Measurements from ENCODE around the gene UGT8. TPM values are rescaled to one million over a fixed set of nuclear protein-coding genes. Genes with fewer than 3 reads are reported as not detected.

UGT8 gene, protein sequence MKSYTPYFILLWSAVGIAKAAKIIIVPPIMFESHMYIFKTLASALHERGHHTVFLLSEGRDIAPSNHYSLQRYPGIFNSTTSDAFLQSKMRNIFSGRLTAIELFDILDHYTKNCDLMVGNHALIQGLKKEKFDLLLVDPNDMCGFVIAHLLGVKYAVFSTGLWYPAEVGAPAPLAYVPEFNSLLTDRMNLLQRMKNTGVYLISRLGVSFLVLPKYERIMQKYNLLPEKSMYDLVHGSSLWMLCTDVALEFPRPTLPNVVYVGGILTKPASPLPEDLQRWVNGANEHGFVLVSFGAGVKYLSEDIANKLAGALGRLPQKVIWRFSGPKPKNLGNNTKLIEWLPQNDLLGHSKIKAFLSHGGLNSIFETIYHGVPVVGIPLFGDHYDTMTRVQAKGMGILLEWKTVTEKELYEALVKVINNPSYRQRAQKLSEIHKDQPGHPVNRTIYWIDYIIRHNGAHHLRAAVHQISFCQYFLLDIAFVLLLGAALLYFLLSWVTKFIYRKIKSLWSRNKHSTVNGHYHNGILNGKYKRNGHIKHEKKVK
- polyA plus RNA-seq (2012; ENCODE audit: low read depth, missing spikeins) = 0.19 TPM

DNA sequence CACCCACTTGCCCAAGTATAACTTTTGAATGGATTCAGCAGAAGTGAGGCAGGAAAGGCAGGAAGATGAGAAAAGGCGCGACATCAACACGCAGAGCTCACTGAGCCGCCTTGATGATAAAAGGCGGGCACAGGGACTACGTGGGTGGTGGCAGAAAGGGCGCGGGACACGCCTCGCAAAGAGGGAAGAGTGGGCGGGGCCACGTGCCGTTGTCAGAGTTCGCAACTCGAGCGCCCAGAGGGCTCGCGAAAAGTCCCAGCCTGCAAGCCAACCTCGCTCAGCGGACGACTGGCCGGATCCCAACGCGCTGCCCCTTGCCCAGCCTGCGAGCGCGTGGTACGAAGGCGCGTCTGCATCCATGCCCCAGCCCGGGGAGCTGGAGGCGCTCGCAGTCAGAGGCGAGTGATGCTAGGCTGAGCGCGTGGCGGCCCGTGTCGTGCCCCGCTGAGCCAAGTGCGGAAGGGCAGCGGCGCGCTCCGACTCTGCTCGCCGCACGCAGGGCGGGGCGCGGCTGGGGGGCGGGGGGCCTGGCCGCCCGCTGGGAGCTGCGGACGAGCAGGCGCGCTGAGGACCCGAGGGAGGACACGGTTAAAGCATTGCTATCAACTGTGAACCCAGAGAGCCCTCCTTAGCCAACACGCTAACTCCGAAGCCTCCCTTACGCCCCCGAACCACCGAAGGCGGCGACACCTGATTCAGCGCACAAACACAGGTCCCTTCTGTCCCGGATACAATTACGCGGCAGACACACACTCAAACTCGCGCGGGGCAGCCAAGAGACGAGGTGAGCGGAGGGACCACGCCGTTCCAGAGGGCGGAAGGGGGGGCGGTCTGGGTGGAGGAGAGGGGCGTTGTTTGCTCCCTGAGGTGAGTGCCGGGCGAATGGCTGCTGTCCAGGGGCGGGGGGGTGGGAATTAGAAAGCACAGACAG lies at the start of gene UGT8:
Gene UGT8, plus strand, starts transcription at position 617 of the 931 bp plus-strand sequence. CDS start 24,074 bp downstream, outside the sequence.
- FAIRE-seq = peak; percentile 84
- DNase-seq (ENCODE audit: insufficient read length, low spot score) = peak; percentile 25
- TF ChIP-seq POU2F2 (IDR thresholded peaks at IDR 0.05; ENCODE audit: low read depth, low read length) (no peak), TAF1 (IDR thresholded peaks at IDR 0.05; ENCODE audit: low read depth, low read length) (no peak), PAX5 (IDR thresholded peaks at IDR 0.05; ENCODE audit: insufficient read depth, low read length, severe bottlenecking) (no peak), POLR2A (IDR thresholded peaks at IDR 0.05; ENCODE audit: low read depth, low read length) (no peak)

DNA sequence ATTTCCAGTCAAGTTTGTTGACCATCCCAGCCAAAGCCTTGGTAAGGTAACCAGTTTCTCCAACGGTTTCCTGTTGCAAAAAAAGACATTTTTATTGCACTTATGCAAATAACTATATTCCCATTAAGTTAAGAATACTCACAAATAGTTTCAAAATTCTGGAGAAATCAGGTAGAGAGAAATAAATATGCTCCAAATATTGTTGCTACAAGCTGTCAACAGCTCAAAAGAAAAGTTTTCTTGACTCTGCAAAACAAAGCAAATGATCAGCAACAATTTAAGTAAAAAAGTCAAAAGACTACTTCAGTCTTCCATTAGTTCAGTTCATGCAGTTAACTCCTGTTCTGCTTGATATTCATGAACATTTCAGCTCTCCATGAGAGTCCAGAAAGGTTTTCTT lies 49.0 kb upstream of the UGT8 start:
- FAIRE-seq (no peak), DNase-seq (ENCODE audit: insufficient read length, low spot score) (no peak)
- no peak for TF ChIP-seq POLR2A (IDR thresholded peaks at IDR 0.05; ENCODE audit: low read depth, low read length)
- no peak for TF ChIP-seq POLR2AphosphoS5 (IDR thresholded peaks at IDR 0.05; ENCODE audit: low read depth, low read length)
- no peak for TF ChIP-seq PAX5 (IDR thresholded peaks at IDR 0.05; ENCODE audit: insufficient read depth, low read length, severe bottlenecking)
- TF ChIP-seq TAF1 (IDR thresholded peaks at IDR 0.05; ENCODE audit: low read depth, low read length) = no peak

DNA sequence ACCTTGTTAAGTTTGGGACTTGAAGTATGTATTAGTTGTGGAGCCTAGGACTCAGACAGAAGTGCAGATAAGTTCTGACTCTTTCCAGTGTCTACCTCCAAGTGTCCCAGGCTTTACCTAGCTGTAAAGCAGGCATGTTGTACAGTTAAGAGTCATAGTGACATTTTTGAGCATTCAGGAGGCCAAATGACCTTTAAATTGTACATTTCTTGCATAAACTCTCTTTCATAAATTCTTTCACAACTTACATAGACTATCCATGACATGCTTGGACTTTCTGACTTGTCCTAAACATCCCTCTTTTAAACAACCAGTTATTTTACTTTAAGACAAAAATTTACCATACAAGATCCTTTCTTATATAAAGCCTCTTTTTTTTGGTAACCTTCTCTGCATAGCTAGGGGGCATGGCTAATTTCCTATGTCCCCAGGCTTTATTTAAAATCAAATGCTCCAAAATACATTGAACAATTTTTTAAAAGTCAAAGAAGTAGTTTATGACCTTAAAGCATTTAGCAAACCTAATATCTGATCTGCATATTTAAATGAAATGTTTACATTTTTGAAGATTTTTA lies 40.1 kb upstream of the UGT8 start:
- no peak for DNase-seq (ENCODE audit: insufficient read length, low spot score)
- TF ChIP-seq TAF1 (IDR thresholded peaks at IDR 0.05; ENCODE audit: low read depth, low read length) (no peak), POU2F2 (IDR thresholded peaks at IDR 0.05; ENCODE audit: low read depth, low read length) (no peak), SPI1 (IDR thresholded peaks at IDR 0.05; ENCODE audit: low read depth, low read length) (no peak), POLR2AphosphoS5 (IDR thresholded peaks at IDR 0.05; ENCODE audit: low read depth, low read length) (no peak), POLR2A (IDR thresholded peaks at IDR 0.05; ENCODE audit: low read depth, low read length) (no peak), PAX5 (IDR thresholded peaks at IDR 0.05; ENCODE audit: insufficient read depth, low read length, severe bottlenecking) (no peak)
- no peak for FAIRE-seq

DNA sequence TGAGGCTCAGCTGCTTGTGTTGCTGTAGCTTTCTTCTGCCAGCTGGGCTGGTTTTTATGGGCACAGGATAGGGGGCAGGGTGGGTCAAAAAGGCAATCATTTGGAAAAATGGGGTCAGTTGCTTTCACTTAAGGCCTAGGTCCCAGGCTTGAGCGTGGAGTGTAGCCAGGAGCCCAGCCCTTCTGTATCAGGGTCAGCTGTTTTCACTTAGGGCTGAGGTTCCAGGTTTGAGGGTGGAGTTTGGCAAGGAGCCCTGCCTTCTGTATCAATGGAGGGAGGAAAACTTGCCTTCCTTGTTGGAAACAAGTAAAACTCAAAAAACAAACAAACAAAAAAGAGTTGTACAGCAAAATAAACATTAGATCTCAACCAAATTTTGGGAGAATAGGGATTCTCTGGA lies 37.0 kb upstream of the UGT8 start:
- no peak for TF ChIP-seq SPI1 (IDR thresholded peaks at IDR 0.05; ENCODE audit: low read depth, low read length)
- no peak for TF ChIP-seq TAF1 (IDR thresholded peaks at IDR 0.05; ENCODE audit: low read depth, low read length)
- no peak for TF ChIP-seq POLR2A (IDR thresholded peaks at IDR 0.05; ENCODE audit: low read depth, low read length)
- no peak for TF ChIP-seq POU2F2 (IDR thresholded peaks at IDR 0.05; ENCODE audit: low read depth, low read length)
- no peak for TF ChIP-seq POLR2AphosphoS5 (IDR thresholded peaks at IDR 0.05; ENCODE audit: low read depth, low read length)
- no peak for TF ChIP-seq PAX5 (IDR thresholded peaks at IDR 0.05; ENCODE audit: insufficient read depth, low read length, severe bottlenecking)
- DNase-seq (ENCODE audit: insufficient read length, low spot score) (no peak), FAIRE-seq (no peak)

DNA sequence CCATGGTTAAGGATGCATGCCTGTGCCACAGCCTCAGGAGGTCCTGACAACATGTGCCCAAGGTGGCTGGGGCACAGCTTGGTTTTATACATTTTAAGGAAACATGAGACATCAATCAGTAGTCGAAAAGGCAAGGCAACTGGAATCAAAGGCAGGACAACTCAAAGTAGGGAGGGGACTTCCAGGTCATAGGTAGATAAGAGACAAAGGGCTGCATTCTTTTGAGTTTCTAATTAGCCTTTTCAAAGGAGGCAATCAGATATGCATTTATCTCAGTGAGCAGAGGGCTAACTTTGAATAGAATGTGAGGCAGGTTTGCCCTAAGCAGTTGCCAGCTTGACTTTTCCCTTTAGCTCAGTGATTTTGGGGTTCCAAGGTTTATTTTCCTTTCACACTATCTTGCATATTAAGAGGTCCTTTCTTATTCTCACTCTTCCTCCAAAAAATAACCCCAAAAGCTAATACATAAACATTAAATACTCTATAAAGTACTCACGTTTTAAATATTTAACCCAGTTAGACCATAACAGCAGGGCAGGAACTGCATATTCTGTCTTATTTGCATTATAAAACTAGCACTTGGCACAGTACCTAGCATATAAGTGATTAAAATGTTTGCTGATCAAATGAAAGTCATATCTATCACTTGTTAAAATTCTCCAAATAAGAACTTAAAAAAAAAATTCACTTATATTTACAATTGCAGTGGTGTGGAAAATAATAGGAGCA lies 36.3 kb upstream of the UGT8 start:
- no peak for TF ChIP-seq SPI1 (IDR thresholded peaks at IDR 0.05; ENCODE audit: low read depth, low read length)
- FAIRE-seq (no peak), DNase-seq (ENCODE audit: insufficient read length, low spot score) (no peak)

DNA sequence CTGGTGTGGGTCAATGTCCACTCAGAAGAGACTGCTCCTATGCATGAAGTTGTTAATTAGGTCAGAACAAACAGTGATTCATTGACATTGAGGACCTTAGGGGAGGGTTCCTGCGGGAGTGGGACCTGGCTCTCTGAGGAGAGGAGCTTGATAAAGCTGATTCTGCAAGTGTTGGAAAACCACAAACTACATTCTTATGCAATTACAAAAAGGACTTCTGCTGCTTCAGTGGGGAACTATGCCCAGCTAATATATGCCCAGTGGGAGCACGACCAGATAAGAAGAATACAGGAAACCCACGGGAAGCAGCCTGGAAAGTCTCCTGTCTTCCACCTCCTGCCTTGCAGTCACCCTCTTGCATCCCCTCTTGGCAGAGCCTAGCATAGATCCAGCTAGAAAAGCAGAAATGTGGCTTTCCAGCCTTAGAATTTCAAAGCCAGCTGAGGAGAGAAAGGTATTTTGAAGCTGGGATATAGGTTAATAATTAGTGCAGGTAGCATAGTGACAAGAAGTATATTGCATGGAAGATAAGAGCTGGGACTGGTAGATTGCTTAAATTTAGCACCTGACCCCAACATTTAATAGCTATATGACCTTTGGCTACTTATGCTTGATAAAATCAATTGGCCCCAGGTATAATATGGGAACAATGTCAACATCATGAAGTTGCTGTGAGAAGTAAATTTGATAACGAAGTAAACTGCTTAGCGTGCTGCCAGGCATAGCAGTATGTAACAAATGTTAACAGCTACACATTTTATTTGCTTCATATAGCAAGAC lies 34.9 kb upstream of the UGT8 start:
- DNase-seq (ENCODE audit: insufficient read length, low spot score) = no peak

DNA sequence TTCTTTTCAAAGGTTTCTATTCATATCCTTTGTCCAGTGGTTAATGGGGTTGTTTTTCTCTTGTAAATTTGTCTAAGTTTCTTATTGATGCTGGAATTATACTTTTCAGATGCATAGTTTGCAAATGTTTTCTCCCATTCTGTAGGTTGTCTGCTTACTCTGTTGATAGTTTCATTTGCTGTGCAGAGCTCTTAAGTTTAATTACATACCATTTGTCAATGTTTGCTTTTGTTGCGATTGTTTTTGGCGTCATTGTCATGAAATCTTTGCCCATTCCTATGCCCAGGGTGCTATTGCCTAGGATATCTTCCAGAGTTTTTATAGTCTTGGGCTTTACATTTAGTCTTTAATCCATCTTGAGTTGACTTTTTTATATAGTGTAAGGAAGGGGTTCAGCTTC lies 21.2 kb upstream of the UGT8 start:
- no peak for TF ChIP-seq TAF1 (IDR thresholded peaks at IDR 0.05; ENCODE audit: low read depth, low read length)
- no peak for TF ChIP-seq POLR2A (IDR thresholded peaks at IDR 0.05; ENCODE audit: low read depth, low read length)
- TF ChIP-seq PAX5 (IDR thresholded peaks at IDR 0.05; ENCODE audit: insufficient read depth, low read length, severe bottlenecking) = no peak
- TF ChIP-seq POLR2AphosphoS5 (IDR thresholded peaks at IDR 0.05; ENCODE audit: low read depth, low read length) = no peak
- no peak for TF ChIP-seq POU2F2 (IDR thresholded peaks at IDR 0.05; ENCODE audit: low read depth, low read length)
- no peak for TF ChIP-seq SPI1 (IDR thresholded peaks at IDR 0.05; ENCODE audit: low read depth, low read length)
- DNase-seq (ENCODE audit: insufficient read length, low spot score) = no peak
- FAIRE-seq = no peak

More for the DNA sequence above, 34.9 kb upstream of the UGT8 start:
- no peak for TF ChIP-seq POLR2AphosphoS5 (IDR thresholded peaks at IDR 0.05; ENCODE audit: low read depth, low read length)
- no peak for TF ChIP-seq POU2F2 (IDR thresholded peaks at IDR 0.05; ENCODE audit: low read depth, low read length)
- no peak for TF ChIP-seq POLR2A (IDR thresholded peaks at IDR 0.05; ENCODE audit: low read depth, low read length)
- TF ChIP-seq SPI1 (IDR thresholded peaks at IDR 0.05; ENCODE audit: low read depth, low read length) = no peak
- FAIRE-seq = no peak

DNA sequence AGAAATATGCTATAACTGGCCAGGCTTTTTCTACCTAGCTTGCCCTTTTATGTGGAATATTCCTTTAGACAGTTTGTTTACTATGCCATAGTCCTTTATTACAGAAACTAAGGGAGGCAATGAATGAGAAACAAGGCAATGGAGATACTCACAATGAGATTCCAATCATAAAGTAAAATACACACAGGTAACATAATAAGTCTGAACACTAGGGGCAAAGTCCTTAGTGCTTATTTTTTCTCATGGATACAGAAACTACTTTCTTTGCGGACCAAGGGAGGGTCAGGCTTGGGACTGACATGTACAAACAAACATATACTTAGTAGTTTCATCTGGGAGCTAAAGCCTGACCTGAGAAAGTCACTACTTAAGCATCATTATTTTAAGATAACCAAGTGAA lies 16.0 kb upstream of the UGT8 start:
- FAIRE-seq = no peak
- no peak for DNase-seq (ENCODE audit: insufficient read length, low spot score)
- no peak for TF ChIP-seq TAF1 (IDR thresholded peaks at IDR 0.05; ENCODE audit: low read depth, low read length)
- no peak for TF ChIP-seq POU2F2 (IDR thresholded peaks at IDR 0.05; ENCODE audit: low read depth, low read length)
